GM12878 (cell line): ENCODE results near the gene XRCC4. TPM values are rescaled to one million over a fixed set of nuclear protein-coding genes. Genes with fewer than 3 reads are reported as not detected.

Source experiments
- ATAC-seq: fragments of 200-7000 bp; cut with Tn5 transposase; 3 replicates; pipeline ENCODE4 v1.9.1; 2020; ENCODE audit warnings: mild to moderate bottlenecking, moderate library complexity
- BruUV-seq: library from RNA; stranded (reverse); fragments of 400-500 nt; replicated peaks from 2 replicates; lab custom pipeline; 2021; lab: Mats Ljungman, UMichigan
- CTCF ChIA-PET: fragments of 300-600 bp; sonication (Branson Sonifier 250); formaldehyde crosslinking; extraction: SDS; loops from one replicate; lab custom pipeline; 2021; ENCODE audit warnings: inconsistent platforms; lab: Yijun Ruan, JAX
- POLR2A ChIA-PET: fragments of 350-600 bp; formaldehyde crosslinking; extraction: SDS; loops from one replicate; lab custom pipeline; 2021; ENCODE audit warnings: inconsistent platforms; lab: Charles Lee
- RAD21 ChIA-PET: fragments of 300-600 bp; sonication (Branson Sonifier 250); formaldehyde crosslinking; loops from one replicate; lab custom pipeline; 2023; ENCODE audit warnings: antibody characterized with exemption; ENCODE audit not compliant: unreplicated experiment; lab: Charles Lee
- SMC1A ChIA-PET: fragments of 300-600 bp; sonication (Branson Sonifier 250); formaldehyde crosslinking; loops from one replicate; lab custom pipeline; 2023; ENCODE audit not compliant: unreplicated experiment, uncharacterized antibody; lab: Charles Lee
- DNase-seq: peaks from one replicate; pipeline ENCODE4 v3.0.0-alpha.2; 2011; ENCODE audit warnings: low read depth, low spot score
- FAIRE-seq: peaks from 3 replicates; lab custom pipeline; 2011; peaks lifted over from hg19 to GRCh38; lab: Jason Lieb, UNC
- H2AFZ ChIP-seq: 2 replicates; pipeline ENCODE4 v1.6.0; 2011; ENCODE audit warnings: low read depth, low read length, control low read depth; ENCODE audit not compliant: control insufficient read depth
- H3K27ac ChIP-seq: 2 replicates; pipeline ENCODE4 v1.5.1; 2011; ENCODE audit warnings: control low read depth; ENCODE audit not compliant: control insufficient read depth, insufficient read depth
- H3K27me3 ChIP-seq, 2 experiments: replicated peaks in 1 of 2; 2 replicates each; pipeline versions ENCODE4 v1.6.0 to v1.6.1; 2011; ENCODE audit warnings: low read length in 1 of 2; ENCODE audit not compliant: control insufficient read depth in 2 of 2, insufficient read depth in 2 of 2
- H3K36me3 ChIP-seq, 2 experiments: 2 replicates each; pipeline ENCODE4 v1.5.1; 2011; ENCODE audit warnings: low read length in 1 of 2; ENCODE audit not compliant: control insufficient read depth in 2 of 2, insufficient read depth in 2 of 2
- H3K4me1 ChIP-seq: 2 replicates; pipeline ENCODE4 v1.6.1; 2011; ENCODE audit warnings: mild to moderate bottlenecking, low read length, moderate library complexity, mixed read lengths; ENCODE audit not compliant: control insufficient read depth, insufficient read depth
- H3K4me2 ChIP-seq: 2 replicates; pipeline ENCODE4 v1.6.0; 2011; ENCODE audit warnings: control low read depth; ENCODE audit not compliant: control insufficient read depth, insufficient read depth
- H3K4me3 ChIP-seq: fragments of 200-600 bp; sonication (generic); 2 replicates; pipeline ENCODE4 v1.5.1; 2016
- H3K79me2 ChIP-seq: 2 replicates; pipeline ENCODE4 v1.6.0; 2011; ENCODE audit warnings: low read length; ENCODE audit not compliant: control insufficient read depth, insufficient read depth
- H3K9ac ChIP-seq: 2 replicates; pipeline ENCODE4 v1.8.0; 2011; ENCODE audit warnings: low read length, control low read depth, mixed read lengths; ENCODE audit not compliant: control insufficient read depth, insufficient read depth
- H3K9me3 ChIP-seq: replicated peaks from 3 replicates; pipeline ENCODE4 v1.5.1; 2011; ENCODE audit warnings: mild to moderate bottlenecking, low read length; ENCODE audit not compliant: control insufficient read depth, insufficient read depth
- H4K20me1 ChIP-seq: 2 replicates; pipeline ENCODE4 v1.6.0; 2011; ENCODE audit not compliant: control insufficient read depth, insufficient read depth
- ATF3 ChIP-seq: IDR thresholded peaks from 2 replicates; pipeline ENCODE4 v1.6.1; 2011; ENCODE audit warnings: low read depth, mild to moderate bottlenecking, low read length, moderate library complexity, borderline replicate concordance; ENCODE audit errors: extremely low read depth
- HDAC2 ChIP-seq: fragments of 200-600 bp; sonication (generic); IDR thresholded peaks from 2 replicates; pipeline ENCODE4 v1.6.1; 2017
- WGBS: methylation state at CpG from one replicate; pipeline ENCODE4 v1.1.6; 2016; ENCODE audit warnings: low lambda C conversion rate; ENCODE audit not compliant: insufficient replicate concordance, insufficient coverage; ENCODE audit errors: missing lambda C conversion rate; 5-methylcytosine and 5-hydroxymethylcytosine counted together
- in situ Hi-C: fragments of 300-500 bp; cut with MboI; formaldehyde crosslinking; loops from 9 replicates; pipeline ENCODE4 v1.14.3; 2018; ENCODE audit warnings: mixed read lengths
- intact Hi-C: fragments of 100-400 bp; cut with micrococcal nuclease; formaldehyde crosslinking; loops from one replicate; pipeline ENCODE4 v1.14.2; 2022; ENCODE audit not compliant: unreplicated experiment
- polyA plus RNA-seq, 11 experiments: library from polyadenylated mRNA; depleted of rRNA in 4 of 11; unstranded in 6 of 11; stranded (reverse) in 5 of 11; fragments of >200 nt; fragmentation: Nextera tagmentation in 4 of 11; fragmentation: Illumina TruSeq in 1 of 11; extraction: Ambion mirVana in 4 of 11; extraction: Trizol in 1 of 11; gene quantifications; 1 replicate in 1 of 11; 2 replicates in 10 of 11; pipeline versions ENCODE4 v1.2.1 to v1.2.3, GENCODE V29; 2011 to 2016; ENCODE audit warnings: inconsistent platforms in 2 of 11, missing spikeins in 2 of 11, low read depth in 1 of 11
- total RNA-seq, 4 experiments: library from RNA; depleted of rRNA in 3 of 4; stranded (reverse); fragments of >200 nt in 3 of 4; fragmentation: Illumina TruSeq in 1 of 4; extraction: Trizol in 1 of 4; gene quantifications; 2 replicates each; pipeline versions ENCODE4 v1.2.1 to v1.2.3, GENCODE V29; 2013 to 2021
- TF ChIP-seq, protein P1 (sequence below): fragments of 450-650 bp; IDR thresholded peaks from 2 replicates; pipeline ENCODE4 v1.6.1; 2017; ENCODE audit warnings: mild to moderate bottlenecking, moderate library complexity

Gene XRCC4
- total and polyA plus RNA-seq, 10 of the 15 experiments (the other 5 are each of a cell fraction or from before 2014, with no cell fraction given): 12.1 to 53.6 (median 25.8) TPM

- Histone ChIP-seq H3K27me3 (no peaks in the 10 kb centered on the region), H3K4me2 (no peak overlapping the region), H3K36me3 (no peaks in the 10 kb centered on the region), H4K20me1 (no peaks in the 10 kb centered on the region), H3K4me1 (no peaks in the 10 kb centered on the region), H2AFZ (no peak overlapping the region), H3K79me2 (no peaks in the 10 kb centered on the region), H3K9ac (no peak overlapping the region), H3K9me3 (no peaks in the 10 kb centered on the region)
- RAD21 ChIA-PET: no interaction called here
- ATAC-seq: no peak
- in situ Hi-C loops: no loop called here
- no peak for FAIRE-seq
- intact Hi-C loops: no loop called here
- TF ChIP-seq HDAC2 (no peak), ATF3 (no peak)
- TF ChIP-seq, protein P1, sequence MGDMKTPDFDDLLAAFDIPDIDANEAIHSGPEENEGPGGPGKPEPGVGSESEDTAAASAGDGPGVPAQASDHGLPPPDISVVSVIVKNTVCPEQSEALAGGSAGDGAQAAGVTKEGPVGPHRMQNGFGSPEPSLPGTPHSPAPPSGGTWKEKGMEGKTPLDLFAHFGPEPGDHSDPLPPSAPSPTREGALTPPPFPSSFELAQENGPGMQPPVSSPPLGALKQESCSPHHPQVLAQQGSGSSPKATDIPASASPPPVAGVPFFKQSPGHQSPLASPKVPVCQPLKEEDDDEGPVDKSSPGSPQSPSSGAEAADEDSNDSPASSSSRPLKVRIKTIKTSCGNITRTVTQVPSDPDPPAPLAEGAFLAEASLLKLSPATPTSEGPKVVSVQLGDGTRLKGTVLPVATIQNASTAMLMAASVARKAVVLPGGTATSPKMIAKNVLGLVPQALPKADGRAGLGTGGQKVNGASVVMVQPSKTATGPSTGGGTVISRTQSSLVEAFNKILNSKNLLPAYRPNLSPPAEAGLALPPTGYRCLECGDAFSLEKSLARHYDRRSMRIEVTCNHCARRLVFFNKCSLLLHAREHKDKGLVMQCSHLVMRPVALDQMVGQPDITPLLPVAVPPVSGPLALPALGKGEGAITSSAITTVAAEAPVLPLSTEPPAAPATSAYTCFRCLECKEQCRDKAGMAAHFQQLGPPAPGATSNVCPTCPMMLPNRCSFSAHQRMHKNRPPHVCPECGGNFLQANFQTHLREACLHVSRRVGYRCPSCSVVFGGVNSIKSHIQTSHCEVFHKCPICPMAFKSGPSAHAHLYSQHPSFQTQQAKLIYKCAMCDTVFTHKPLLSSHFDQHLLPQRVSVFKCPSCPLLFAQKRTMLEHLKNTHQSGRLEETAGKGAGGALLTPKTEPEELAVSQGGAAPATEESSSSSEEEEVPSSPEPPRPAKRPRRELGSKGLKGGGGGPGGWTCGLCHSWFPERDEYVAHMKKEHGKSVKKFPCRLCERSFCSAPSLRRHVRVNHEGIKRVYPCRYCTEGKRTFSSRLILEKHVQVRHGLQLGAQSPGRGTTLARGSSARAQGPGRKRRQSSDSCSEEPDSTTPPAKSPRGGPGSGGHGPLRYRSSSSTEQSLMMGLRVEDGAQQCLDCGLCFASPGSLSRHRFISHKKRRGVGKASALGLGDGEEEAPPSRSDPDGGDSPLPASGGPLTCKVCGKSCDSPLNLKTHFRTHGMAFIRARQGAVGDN: no peak
- TF ChIP-seq, all 136 proteins: peak for 0
- SMC1A ChIA-PET: no interaction called here
- WGBS: 98% methylated on average over 2 of the region's 2 CpGs
- H3K27ac ChIP-seq: no peak overlapping the region
- POLR2A ChIA-PET: no interaction called here
- BruUV-seq: no TSS peak
- H3K4me3 ChIP-seq: no peak overlapping the region
- DNase-seq: no peak
- CTCF ChIA-PET: no interaction called here
Observed at GRCh38 chr5:83173826-83174225, 96.5 kb downstream of the XRCC4 start.
